HG02763 (cell line): Measurements from ENCODE around the gene LRCH1.
A peak's percentile ranks its signal among the peaks of the same experiment; 100 is the strongest.
"Not testable (repeated sequence)": the region's sequence is repeated elsewhere in the genome, so short reads cannot be mapped to it uniquely, and the experiment has no call there.

Experiments used
- ATAC-seq: cut with Tn5 transposase; IDR thresholded peaks from one replicate; pipeline ENCODE4 v1.9.1; 2021; ENCODE audit warnings: mild to moderate bottlenecking, moderate library complexity; ENCODE audit not compliant: unreplicated experiment

LRCH1 gene

GRCh38 chr13:46745706-46746105 is 192.7 kb downstream of the LRCH1 start:
- no peak for ATAC-seq

GRCh38 chr13:46747031-46747820 is 194.3 kb downstream of the LRCH1 start:
- no peak for ATAC-seq

- ATAC-seq = no peak
Observed at GRCh38 chr13:46748300-46748699, 195.3 kb downstream of the LRCH1 start.

GRCh38 chr13:46749951-46750350 is 197.0 kb downstream of the LRCH1 start:
- ATAC-seq = no peak

GRCh38 chr13:46751811-46752635 is 199.1 kb downstream of the LRCH1 start:
- ATAC-seq = peak; percentile 71

- ATAC-seq = no peak
Observed at GRCh38 chr13:46753137-46753536, 200.2 kb downstream of the LRCH1 start.

GRCh38 chr13:46753917-46754316 is 200.9 kb downstream of the LRCH1 start:
- no peak for ATAC-seq

GRCh38 chr13:46754812-46755211 is 201.8 kb downstream of the LRCH1 start:
- no peak for ATAC-seq

- ATAC-seq = not testable (repeated sequence)
Observed at GRCh38 chr13:46755508-46755907, 202.5 kb downstream of the LRCH1 start.

GRCh38 chr13:46756977-46757376 is 204.0 kb downstream of the LRCH1 start:
- no peak for ATAC-seq

GRCh38 chr13:46757640-46758039 is 204.7 kb downstream of the LRCH1 start:
- ATAC-seq = no peak

GRCh38 chr13:46759846-46760245 is 206.9 kb downstream of the LRCH1 start:
- ATAC-seq = no peak

- no peak for ATAC-seq
Observed at GRCh38 chr13:46761174-46761573, 208.2 kb downstream of the LRCH1 start.

GRCh38 chr13:46761866-46762265 is 208.9 kb downstream of the LRCH1 start:
- ATAC-seq = no peak

GRCh38 chr13:46769925-46770324 is 217.0 kb downstream of the LRCH1 start:
- ATAC-seq = not testable (repeated sequence)

GRCh38 chr13:46771693-46772092 is 218.7 kb downstream of the LRCH1 start:
- ATAC-seq = no peak

- ATAC-seq = no peak
Observed at GRCh38 chr13:46773541-46773940, 220.6 kb downstream of the LRCH1 start.

GRCh38 chr13:46775385-46776107 is 222.6 kb downstream of the LRCH1 start:
- ATAC-seq = no peak

- no peak for ATAC-seq
Observed at GRCh38 chr13:46778095-46778494, 225.1 kb downstream of the LRCH1 start.

- no peak for ATAC-seq
Observed at GRCh38 chr13:46778890-46779289, 225.9 kb downstream of the LRCH1 start.

GRCh38 chr13:46782066-46782465 is 229.1 kb downstream of the LRCH1 start:
- no peak for ATAC-seq
